ENCODE data around the gene KCNH3. TPM values are rescaled to one million over a fixed set of nuclear protein-coding genes. Genes with fewer than 3 reads are reported as not detected.

KCNH3 gene
- total and polyA plus RNA-seq, 2 donors (not counting 3 experiments of a cell fraction or from before 2014, with no cell fraction given): 0.13 to 0.14 TPM

DNA sequence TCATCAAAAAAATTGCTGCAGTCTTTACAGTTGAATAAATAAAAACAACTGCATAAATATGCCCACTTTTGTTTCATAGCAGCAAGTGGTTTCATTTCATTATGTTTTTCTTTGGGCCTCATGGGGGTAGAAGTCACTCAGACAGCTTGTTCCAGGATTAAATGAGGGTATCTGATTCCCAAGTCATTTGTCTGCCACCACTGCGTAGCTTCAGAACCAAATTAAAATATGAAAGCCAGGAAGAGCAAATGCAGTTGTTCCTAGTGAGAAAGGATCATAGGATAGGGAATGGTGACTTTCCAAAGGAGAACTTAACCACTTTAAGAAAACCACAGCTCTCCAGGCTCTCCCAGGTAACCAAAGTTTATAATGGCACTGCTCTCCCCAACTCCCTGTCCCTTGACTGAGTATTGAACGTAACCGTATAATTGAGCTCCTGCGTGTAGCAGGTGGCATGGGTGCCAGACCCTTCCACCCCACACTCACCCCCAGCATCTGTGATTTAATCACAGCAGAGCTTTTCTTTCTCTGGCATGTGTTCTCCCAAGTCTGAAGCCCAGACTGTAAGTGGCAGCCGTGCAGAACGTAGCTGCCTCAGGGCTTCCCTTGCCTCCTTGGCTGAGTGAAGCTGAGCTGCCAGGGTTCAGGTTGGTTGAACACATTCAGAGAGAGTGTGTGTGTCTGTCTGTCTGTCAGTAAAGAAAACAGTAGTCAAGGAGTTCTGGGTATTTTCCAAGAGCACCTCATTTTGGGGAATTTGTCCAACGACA lies 11.3 kb upstream of the KCNH3 start:
- BruUV-seq (replicated peaks): no TSS peak
- no peaks in the 10 kb centered on the region for H3K27me3 ChIP-seq (ENCODE audit: control insufficient read depth in 2 of 2, insufficient read depth in 2 of 2, low read length in 2 of 2)
- no peak overlapping the region for H3K9ac ChIP-seq (replicated peaks; ENCODE audit: extremely low read depth, insufficient read depth, low read length)
- H3K4me1 ChIP-seq (ENCODE audit: control insufficient read depth, extremely low read depth, insufficient read depth, low read length): peaks cover 4% of the 10 kb centered on the region
- no peaks in the 10 kb centered on the region for H4K20me1 ChIP-seq (replicated peaks; ENCODE audit: control insufficient read depth, extremely low read depth, insufficient read depth, low read length)
- no peak overlapping the region for H2AFZ ChIP-seq (ENCODE audit: low read depth, low read length)
- TF ChIP-seq, protein P1, sequence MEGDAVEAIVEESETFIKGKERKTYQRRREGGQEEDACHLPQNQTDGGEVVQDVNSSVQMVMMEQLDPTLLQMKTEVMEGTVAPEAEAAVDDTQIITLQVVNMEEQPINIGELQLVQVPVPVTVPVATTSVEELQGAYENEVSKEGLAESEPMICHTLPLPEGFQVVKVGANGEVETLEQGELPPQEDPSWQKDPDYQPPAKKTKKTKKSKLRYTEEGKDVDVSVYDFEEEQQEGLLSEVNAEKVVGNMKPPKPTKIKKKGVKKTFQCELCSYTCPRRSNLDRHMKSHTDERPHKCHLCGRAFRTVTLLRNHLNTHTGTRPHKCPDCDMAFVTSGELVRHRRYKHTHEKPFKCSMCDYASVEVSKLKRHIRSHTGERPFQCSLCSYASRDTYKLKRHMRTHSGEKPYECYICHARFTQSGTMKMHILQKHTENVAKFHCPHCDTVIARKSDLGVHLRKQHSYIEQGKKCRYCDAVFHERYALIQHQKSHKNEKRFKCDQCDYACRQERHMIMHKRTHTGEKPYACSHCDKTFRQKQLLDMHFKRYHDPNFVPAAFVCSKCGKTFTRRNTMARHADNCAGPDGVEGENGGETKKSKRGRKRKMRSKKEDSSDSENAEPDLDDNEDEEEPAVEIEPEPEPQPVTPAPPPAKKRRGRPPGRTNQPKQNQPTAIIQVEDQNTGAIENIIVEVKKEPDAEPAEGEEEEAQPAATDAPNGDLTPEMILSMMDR (IDR thresholded peaks at IDR 0.05; ENCODE audit: extremely low read depth in 1 of 2, insufficient read depth in 1 of 2, low read depth in 1 of 2, low read length in 2 of 2): no peak
- TF ChIP-seq POLR2AphosphoS5 (IDR thresholded peaks at IDR 0.05; ENCODE audit: insufficient read depth, low read depth, low read length): no peak
- no peak for TF ChIP-seq POLR2A (IDR thresholded peaks at IDR 0.05; ENCODE audit: low read depth, low read length)
- no peak for TF ChIP-seq FOS (IDR thresholded peaks at IDR 0.05; ENCODE audit: borderline replicate concordance, insufficient read depth, low read length)
- TF ChIP-seq EZH2 (IDR thresholded peaks at IDR 0.05; ENCODE audit: borderline replicate concordance, low read depth, low read length, severe bottlenecking): no peak
- no peak for TF ChIP-seq JUN (IDR thresholded peaks at IDR 0.05; ENCODE audit: borderline replicate concordance, insufficient read depth, insufficient read length, low read depth)
- TF ChIP-seq GATA2 (IDR thresholded peaks at IDR 0.05; ENCODE audit: insufficient read depth, insufficient read length, low read depth, low read length): no peak
- no peak for TF ChIP-seq MYC (IDR thresholded peaks at IDR 0.05; ENCODE audit: low read depth, low read length)
- TF ChIP-seq, protein P2, sequence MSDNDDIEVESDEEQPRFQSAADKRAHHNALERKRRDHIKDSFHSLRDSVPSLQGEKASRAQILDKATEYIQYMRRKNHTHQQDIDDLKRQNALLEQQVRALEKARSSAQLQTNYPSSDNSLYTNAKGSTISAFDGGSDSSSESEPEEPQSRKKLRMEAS (IDR thresholded peaks at IDR 0.05; ENCODE audit: insufficient read depth, insufficient read length): no peak
- ChIA-PET CTCF (interaction anchor here (1.2 to 1.5 kb wide), 4 partner anchors 14 to 180 kb away, joined by 3 to 5 read pairs (median 4); no protein-coding TSS in a partner anchor), POLR2A (no interaction called here)
- FAIRE-seq (no peak), DNase-seq (ENCODE audit: low read depth, low spot score) (no peak)
- peaks cover 27 to 29% of the 10 kb centered on the region in 2 experiments for H3K36me3 ChIP-seq (ENCODE audit: control insufficient read depth in 2 of 2, extremely low read depth in 1 of 2, insufficient read depth in 2 of 2, low read length in 2 of 2)
- H3K79me2 ChIP-seq (ENCODE audit: control insufficient read depth, insufficient read depth, low read length): no peaks in the 10 kb centered on the region
- no peak overlapping the region for H3K27ac ChIP-seq (ENCODE audit: insufficient read depth, low read depth, low read length)
- dilution Hi-C loops (cut with MboI; ENCODE audit: extremely low pct_ligation_motif_present, low sequenced_read_pairs) (no loop called here), intact Hi-C loops (cut with micrococcal nuclease) (no loop called here)
- H3K4me3 ChIP-seq (replicated peaks in 1 of 3; ENCODE audit: insufficient read depth in 1 of 3, low read depth in 1 of 3, low read length in 3 of 3): no peak overlapping the region
- no peaks in the 10 kb centered on the region for H3K9me3 ChIP-seq (replicated peaks; ENCODE audit: control insufficient read depth, insufficient read depth, low read length)
- no peak overlapping the region for H3K4me2 ChIP-seq (ENCODE audit: insufficient read depth, low read length)
- H3K9me1 ChIP-seq (replicated peaks; ENCODE audit: control insufficient read depth, extremely low read depth, insufficient read depth, low read length): no peaks in the 10 kb centered on the region

Data from endothelial cell of umbilical vein (primary cell).